HG03108 (cell line): Measurements from ENCODE around the gene PI16.
"Not testable (repeated sequence)": the region's sequence is repeated elsewhere in the genome, so short reads cannot be mapped to it uniquely, and the experiment has no call there.

Source experiments
- ATAC-seq: cut with Tn5 transposase; IDR thresholded peaks from one replicate; pipeline ENCODE4 v1.9.1; 2021; ENCODE audit warnings: moderate library complexity; ENCODE audit not compliant: unreplicated experiment

Gene PI16

DNA sequence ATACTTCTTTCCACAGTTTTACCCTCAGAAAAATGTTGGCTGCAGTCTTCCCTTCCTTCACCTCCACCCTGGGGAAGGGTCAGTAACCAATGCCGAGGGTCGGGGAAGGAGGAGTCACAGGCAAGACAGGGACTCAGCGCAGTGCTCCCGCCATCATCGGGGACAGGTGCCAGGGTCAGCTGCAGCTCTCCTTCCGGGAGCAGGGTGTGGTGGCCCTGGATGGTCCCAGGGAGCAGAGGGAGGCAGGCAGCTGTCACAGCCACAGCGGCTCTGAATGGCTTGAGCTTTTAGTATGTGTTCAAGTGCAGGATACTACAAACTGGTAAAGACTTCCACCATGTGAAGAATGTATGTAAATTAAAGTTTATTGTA is 26.0 kb upstream of the PI16 start:
- no peak for ATAC-seq

DNA sequence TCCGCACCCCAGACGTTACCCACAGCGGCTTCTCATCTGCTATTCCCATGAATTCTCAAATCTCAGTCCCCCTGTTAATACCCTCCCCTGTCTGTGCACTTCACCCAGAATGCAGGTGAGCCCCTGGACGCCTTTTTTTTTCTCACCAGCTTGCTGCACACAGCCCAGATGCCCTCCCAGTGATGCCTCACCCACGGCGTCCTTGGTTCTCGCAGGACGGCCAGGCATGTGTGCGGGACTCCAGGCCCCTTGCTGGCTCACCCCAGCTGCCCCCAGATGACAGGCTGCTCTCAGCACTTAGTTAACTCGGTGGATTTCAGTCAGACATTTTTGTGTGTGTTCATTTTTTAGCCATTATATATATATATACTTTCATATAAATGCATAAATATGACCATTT is 25.4 kb upstream of the PI16 start:
- no peak for ATAC-seq

DNA sequence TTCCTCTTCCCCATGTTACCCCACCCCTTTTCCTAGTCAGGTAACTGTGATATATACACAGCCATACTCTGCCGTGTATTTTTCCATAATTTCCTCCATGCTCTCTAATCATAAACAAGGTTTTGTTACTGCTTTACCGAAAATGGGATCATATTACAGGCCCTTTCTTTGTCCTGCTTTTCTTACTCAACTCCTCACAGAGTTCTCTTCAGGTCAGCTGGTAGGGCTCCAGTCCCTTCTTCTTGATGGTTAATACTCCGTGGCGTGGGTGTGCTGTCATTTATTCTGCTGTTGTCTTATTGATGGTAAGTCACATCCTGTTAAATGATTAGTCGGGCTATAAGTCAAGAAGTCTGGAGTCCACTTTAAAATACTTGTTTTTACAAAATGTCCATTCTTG is 24.9 kb upstream of the PI16 start:
- ATAC-seq, result no peak

DNA sequence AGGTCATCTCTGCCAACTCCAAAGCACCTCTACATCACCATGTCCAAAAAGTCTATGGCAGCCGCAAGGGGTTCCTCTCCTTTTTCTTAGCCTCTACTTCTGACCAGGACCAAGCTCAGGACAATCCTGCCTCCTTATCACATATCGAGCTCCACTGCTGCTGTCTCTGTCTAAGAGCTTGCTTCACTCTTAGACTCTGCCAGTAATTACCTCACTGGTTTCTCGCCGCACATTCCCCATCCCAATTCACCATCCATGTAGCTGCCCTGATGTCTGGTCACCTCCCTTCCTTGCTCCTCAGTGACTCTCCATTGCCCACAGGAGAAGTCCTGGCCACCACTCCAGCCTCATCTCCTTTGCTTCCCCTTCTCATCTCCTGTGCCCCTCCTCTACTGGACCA is 24.1 kb upstream of the PI16 start:
- no peak for ATAC-seq

DNA sequence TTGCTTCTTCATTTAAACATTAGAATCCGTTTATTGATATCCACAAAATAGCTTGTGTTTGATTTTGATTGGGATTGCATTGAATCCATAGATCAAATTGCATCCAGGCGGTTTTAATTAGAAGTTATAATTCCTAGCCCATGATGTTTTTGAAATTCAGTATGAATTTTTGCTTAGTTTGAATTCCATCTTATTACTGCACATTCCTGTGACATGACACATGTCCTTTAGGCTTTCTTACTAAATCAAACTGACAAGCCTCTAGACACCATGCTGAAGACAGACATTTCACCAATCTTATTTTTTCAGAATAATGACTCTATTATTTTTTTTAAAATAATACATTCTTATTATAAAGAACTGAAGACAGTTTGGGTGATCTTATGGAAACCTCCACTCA is 21.4 kb upstream of the PI16 start:
- no peak for ATAC-seq

DNA sequence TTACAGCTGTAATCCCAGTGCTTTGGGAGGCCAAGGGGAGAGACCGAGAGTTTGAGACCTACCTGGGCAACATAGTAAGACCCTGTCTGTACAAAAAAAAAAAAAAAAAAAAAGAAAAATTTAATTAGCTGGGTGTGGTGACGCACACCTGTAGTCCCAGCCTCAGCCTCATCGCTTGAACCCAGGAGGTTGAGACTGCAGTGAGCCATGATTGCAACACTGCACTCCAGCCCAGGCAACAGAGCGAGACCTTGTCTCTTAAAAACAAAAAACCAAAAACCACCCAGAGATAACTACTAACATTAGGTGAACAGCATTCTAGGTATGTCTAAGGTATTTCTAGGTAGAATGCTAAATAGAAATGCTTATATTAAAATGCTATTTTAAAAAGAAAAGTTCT is 21.0 kb upstream of the PI16 start:
- ATAC-seq, result no peak

DNA sequence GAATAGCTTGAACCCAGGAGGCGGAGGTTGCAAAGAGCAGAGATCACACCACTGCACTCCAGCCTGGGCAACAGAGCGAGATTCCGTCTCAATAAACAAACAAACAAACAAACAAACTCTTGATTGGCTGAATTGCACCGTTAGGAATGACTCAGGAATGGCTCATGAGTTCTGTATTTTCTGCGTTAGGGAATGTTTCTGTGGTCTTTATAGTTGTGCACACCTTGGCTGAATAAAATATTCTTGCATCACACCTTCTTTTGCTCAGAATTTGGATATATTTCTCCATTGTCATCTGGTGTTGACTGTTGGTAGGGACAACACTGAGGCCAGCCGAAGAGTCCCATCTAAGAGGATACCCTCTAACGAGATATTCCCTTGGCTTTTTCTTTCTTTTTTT is 19.6 kb upstream of the PI16 start:
- no peak for ATAC-seq

DNA sequence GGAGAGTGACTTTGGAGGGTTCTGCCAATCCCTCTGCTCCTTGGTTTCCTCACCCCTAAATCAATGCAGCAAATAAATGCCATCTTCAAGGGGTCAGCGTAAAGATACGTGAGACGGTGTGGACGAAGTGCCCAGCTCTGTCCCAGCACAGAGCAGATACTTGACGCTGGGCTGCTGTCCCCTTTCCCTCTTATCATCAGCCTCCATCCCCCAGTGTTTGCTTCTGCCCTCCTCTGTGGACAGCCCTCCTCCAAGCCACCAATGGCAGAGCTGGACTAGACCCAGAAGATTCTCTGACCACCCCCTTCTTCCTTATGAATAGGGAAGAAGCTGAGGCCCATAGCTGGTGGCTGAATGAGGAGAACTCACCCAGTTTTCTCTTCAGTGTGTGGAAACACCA is 17.7 kb upstream of the PI16 start:
- ATAC-seq, result no peak

DNA sequence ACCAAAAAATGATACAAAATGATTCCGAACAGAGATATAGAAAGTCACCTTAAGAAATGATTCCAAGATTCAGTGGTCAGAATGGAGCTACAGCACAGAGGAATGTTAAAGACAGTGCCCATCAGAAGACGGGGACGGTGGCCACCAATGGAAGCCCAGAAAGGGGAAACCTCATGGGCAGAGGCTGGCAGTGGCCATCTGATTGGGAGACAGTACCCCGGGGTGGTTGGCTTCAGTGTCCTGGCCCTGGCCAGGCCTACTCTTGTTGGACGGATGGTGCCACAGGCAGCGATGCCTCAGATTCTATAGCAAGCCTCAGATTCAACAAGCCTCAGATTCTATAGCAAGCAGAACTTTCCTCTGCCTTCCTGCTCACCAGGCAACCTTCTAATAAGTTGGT is 16.6 kb upstream of the PI16 start:
- ATAC-seq, result no peak

DNA sequence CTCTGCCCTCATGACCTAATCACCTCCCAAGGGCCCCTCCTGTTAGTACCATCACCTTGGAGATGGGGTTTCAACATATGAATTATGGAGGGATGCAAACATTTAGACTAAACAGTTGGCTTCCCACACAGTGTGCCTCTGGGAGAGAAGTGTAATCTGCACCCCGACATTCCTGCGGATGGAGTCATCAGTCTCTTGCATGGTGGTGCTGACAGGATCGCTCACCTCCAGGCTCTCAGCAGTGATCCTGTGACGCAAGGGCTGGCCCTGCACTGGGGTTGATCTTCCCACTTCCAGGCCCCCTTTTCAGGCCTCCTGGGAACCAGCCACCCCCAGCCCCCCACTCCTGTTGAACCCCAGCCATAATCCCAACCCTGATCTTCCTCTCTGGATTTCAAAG is 16.0 kb upstream of the PI16 start:
- no peak for ATAC-seq

DNA sequence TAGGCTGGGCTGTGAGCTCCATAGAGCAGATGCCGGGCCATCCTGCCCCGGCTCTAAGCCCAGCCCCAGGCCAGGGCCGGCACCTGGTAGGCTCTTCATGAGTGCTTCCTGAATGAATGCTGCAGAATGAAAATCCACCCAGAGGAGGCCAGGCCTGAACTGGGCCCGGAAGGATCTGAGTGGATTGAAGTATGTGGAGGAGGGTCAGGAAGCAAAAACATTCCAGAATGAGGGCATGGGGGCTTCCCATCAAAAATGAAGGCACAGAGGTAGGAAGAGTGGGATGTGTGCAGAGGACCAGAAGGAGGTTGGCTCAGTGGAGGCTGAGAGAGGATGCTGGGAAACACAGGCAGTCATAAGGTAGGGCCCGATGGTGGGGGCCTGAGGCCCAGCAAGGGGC is 15.5 kb upstream of the PI16 start:
- ATAC-seq, result not testable (repeated sequence)

DNA sequence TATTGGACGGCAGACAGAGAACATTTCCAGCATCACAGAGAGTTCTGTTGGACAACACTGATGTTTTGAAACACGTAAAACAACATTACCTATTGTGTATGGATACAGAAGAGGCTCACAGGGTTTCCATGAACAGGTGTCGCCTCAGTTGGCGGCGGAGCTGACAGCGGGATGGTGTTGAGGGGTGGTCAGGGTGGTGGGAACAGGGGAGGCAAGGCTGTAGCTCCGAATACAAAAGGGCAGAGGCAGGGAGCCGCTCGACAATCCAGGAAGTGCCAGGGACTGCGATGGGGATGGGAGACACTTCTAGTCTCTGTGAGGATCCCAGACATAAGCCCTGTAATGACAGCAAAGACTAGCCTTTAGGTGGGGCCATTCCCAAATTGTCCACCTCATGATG is 14.5 kb upstream of the PI16 start:
- ATAC-seq, result no peak

DNA sequence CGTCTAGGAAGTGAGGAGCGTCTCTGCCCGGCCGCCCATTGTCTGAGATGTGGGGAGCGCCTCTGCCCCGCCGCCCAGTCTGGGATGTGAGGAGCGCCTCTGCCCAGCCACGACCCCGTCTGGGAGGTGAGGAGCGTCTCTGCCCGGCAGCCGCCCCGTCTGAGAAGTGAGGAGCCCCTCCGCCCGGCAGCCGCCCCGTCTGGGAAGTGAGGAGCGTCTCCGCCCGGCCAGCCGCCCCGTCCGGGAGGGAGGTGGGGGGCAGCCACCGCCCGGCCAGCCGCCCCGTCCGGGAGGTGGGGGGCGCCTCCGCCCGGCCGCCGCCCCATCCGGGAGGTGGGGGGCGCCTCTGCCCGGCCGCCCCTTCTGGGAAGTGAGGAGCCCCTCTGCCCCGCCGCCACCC is 13.0 kb upstream of the PI16 start:
- ATAC-seq, result not testable (repeated sequence)

DNA sequence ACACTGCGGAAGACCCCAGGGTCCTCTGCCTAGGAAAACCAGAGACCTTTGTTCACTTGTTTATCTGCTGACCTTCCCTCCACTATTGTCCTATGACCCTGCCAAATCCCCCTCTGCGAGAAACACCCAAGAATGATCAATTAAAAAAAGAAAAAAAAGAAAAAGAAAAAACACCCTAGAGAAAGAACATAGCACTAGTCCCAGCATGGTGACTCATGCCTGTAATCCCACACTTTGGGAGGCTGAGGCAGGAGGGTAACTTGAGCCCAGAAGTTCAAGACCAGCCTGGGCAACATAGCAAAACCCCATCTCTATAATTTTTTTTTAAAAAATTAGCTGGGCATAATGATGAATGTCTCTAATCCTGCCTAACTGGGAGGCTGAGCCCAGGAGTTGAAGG is 12.2 kb upstream of the PI16 start:
- ATAC-seq, result not testable (repeated sequence)

DNA sequence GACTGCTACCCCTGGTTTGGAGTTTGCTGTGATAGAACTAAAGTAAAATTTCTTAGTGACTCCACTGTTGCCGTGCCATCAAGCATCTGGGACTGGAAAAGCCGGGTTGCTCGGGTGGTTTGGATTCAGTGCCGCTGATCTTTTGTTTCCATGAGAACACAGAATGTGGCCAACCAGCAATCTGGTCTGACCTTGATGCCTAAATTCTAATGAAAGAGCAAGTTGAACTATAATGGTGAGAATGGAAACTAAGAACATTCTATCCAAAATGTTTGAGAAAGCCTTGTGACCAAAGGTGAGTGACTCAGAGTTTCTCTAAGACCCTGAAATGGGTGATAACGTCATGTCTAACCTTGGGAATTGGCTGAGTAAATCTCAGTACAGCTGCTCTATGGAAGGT is 9.9 kb upstream of the PI16 start:
- no peak for ATAC-seq

DNA sequence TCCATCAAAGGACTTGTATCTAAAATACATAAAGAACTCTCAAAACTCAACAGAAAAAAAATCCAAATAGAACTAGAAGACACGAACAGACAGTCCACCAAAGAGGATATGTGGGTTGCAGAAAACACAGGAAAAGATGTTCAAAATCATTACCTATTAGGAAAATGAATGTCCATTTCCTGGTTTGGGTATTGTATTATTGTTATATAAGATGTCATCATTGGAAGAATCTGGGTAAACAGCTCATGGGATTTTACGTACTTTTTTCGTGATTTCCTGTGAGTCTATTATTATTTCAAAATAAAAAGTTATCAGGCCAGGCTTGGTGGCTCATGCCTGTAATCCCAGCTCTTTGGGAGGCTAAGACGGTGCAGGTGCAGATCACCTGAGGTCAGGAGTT is 9.2 kb upstream of the PI16 start:
- no peak for ATAC-seq

DNA sequence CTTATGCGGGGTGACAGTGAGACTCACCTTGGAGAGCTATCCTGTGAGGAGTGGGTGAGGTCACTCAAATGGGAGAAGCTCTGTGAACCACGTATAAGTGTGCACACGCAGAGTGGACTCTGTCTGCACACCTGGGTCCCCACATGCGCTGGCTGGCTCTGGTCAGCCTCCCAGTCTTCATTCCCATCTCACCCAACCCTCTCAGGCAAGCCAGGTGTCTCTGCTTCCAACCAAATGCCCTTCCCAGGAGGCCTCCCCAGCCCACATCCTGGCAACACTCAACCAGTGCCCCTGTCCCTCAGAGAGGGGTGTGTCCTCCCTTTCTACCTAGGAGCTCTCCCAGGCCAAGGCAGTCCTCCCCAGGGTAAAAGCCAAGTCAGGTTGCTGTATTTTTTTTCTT is 8.0 kb upstream of the PI16 start:
- no peak for ATAC-seq

DNA sequence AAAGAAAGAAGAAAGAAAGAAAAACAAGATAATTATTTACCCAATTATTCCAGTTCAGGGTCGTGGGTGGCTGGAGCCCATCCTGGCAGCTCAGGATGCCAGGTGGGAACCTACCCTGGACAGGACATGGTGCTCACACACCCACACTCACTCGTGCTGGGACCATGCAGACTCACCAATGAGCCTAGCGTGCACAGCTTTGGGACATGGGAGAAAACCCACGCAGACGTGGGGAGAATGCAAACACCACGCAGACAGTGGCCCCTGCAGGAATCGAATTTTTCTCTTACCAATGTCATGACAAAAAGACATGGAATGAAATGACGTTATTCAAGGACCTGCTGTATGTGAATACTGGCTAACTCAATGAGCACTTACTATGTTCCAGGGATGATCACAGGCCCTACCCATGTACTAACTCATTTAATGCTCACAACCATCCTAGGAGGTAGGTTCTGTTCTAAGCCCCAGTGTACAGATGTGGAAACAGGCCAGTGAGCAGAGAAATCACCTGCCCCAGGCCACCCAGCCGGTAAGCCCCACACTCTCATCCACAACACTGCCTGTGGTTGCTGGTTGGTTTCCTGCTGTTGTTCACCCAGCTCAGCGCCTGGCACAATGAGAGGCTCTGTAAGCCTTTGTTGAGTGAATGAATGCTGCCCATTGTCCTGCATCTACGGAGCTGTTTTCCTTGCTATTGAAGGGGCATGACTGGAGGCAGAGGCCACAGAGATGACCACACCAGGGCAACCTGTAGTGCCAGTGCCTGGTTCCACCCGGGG is 6.8 kb upstream of the PI16 start:
- no peak for ATAC-seq

DNA sequence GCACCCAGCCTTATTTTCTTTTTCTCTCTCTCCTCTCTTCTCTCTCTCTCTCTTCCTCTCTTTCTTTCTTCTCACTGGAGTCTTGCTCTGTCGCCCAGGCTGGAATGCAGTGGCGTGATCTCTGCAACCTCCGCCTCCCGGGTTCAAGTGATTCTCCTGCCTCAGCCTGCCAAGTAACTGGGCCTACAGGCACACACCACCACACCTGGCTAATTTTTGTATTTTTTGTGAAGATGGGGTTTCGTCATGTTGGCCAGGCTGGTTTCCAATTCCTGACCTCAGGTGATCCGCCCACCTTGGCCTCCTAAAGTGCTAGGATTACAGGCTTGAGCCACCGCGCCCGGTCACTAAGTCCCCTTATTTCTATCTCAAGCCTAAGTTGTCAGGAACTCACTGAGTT is 5.5 kb upstream of the PI16 start:
- not testable (repeated sequence) for ATAC-seq

DNA sequence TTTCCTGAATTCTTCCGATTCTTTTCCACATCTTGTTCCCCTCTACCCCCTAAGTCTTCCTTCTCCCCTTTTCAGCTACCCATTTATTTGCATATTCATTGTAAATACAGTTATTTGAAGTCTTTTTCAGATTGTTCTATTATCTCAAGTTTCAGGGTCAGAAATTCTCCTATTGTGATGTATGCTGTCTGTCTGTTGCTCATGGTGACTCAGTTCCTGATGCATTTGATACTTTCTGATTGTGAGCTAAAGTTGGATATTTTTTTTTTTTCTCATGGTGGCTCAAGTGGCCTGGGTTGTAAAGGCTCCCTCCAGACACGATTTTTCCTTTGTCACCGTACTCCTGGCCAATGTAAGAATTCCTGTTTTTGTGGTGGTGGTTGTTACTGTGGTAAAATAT is 4.9 kb upstream of the PI16 start:
- no peak for ATAC-seq

DNA sequence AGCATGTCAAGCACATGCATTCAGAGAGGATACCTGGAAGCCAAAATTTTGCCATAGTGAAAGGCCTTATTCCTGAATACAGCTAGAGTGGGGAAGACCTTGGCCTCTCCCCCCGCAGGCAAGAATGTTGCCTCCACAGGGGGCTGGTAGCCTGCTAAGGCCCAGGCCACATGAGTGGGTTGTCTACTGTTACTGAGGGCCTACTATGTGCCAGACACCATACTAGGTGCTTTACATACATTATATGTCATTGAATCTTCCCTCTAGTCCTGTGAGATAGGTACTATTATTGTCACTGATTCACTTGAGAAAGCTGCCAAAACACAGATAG is 642 bp upstream of the PI16 start:
- no peak for ATAC-seq

DNA sequence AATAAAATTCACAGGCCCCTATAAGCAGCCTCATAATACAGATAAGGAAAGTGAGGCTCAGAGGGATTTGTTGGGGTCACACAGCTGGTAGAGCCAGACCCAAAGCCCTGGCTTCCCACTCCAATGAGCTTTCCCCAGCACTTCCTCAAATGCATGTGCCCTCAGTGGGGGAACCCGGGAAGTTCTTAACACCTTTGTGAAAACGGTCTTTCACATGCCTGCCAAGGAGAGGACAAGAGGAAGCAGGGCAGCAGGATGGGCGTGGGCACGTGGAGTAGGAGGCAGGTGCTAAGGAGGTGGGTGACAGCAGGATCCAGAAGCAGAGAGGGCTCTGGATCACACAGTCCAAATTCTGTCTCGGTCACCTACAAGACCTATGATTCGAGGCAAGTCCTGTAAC is 598 bp downstream of the PI16 start:
- no peak for ATAC-seq

DNA sequence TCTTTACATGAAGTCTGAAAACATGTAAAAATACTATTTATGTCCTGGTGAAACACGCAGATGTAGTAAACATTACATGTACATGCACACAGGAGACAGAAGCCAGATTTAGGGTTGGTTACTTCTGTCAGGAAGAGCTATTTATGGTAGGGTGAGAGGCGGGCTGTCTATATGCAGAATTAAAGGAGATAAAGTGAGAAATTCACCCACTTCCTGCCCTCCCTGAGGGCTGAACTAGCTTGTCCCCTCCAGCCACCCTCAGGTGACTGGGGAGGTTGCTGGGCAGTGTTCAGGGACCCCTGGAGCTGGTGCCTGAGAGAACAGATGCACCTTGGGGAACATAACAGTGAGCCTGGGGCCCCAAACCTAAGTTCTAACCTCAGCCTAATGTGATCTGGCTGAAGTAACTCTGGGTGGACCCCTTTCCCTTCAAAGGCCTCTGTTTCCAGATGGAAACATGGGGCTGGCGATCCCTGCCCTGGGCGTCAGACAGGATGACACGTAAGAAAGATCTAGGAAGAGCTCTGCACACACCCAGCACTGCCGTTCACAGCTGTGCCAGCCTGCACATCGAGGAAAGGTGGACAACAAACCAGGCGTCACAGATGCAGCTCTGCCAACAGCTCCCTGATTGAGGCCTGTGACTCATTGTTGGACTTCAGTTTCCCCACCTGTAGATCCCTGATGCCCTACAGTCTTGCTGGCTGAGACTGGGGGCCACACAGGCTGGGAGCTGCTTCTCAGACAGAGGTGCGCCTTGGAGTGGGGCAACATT is 1.3 kb downstream of the PI16 start:
- ATAC-seq, result no peak
